ACC112 (cell line): ENCODE results near the gene UBXN7.

ENCODE experiments used
- H2AFZ ChIP-seq: fragments of 200-600 bp; sonication (generic); one replicate; pipeline ENCODE4 v1.6.0; 2017; ENCODE audit warnings: antibody characterized with exemption, low read length; ENCODE audit not compliant: unreplicated experiment
- H3K27ac ChIP-seq: fragments of 200-600 bp; sonication (generic); 2 replicates; pipeline ENCODE4 v1.5.1; 2014; ENCODE audit warnings: low read depth, mild to moderate bottlenecking, antibody characterized with exemption, low read length, moderate library complexity
- H3K27me3 ChIP-seq: fragments of 200-600 bp; sonication (generic); 2 replicates; pipeline ENCODE4 v1.6.1; 2014; ENCODE audit warnings: mild to moderate bottlenecking, antibody characterized with exemption, low read length, moderate library complexity, mixed read lengths; ENCODE audit not compliant: insufficient read depth
- H3K36me3 ChIP-seq: fragments of 200-600 bp; sonication (generic); 2 replicates; pipeline ENCODE4 v1.6.1; 2016; ENCODE audit warnings: mild to moderate bottlenecking, antibody characterized with exemption, low read length, moderate library complexity, mixed read lengths; ENCODE audit not compliant: insufficient read depth
- H3K4me1 ChIP-seq: fragments of 200-600 bp; sonication (generic); one replicate; pipeline ENCODE4 v1.6.1; 2016; ENCODE audit warnings: low read length, mixed read lengths; ENCODE audit not compliant: insufficient read depth, unreplicated experiment, control insufficient read depth
- H3K4me3 ChIP-seq: fragments of 200-600 bp; sonication (generic); 2 replicates; pipeline ENCODE4 v1.5.1; 2014; ENCODE audit warnings: mild to moderate bottlenecking, low read depth, low read length
- H3K79me2 ChIP-seq: fragments of 200-600 bp; sonication (generic); one replicate; pipeline ENCODE4 v1.6.0; 2016; ENCODE audit warnings: low read length; ENCODE audit not compliant: control insufficient read depth, unreplicated experiment, insufficient read depth

The UBXN7 gene

DNA sequence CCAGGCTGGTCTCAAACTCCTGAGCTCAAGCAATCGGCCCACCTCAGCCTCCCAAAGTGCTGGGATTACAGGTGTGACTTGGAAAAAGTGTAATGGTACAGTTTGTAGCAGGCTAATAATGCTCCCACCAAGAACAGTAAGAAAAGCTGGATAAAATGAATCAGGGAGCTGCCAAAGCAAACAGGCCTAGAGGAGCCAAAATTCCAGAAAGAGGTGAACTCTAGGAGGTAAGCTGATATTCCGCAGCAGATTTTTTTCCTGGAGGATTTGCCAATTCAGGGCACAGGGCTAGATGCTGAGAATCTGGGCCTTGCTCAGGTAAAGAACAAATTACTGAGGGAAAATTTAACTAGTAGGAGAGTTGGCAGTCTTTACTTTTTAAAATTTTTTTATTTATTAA, 133.7 kb downstream of the UBXN7 start:
- Histone ChIP-seq H3K27ac (no peak overlapping the region), H3K79me2 (no peaks in the 10 kb centered on the region), H3K27me3 (no peaks in the 10 kb centered on the region), H3K4me1 (no peaks in the 10 kb centered on the region), H3K4me3 (no peak overlapping the region), H3K36me3 (no peaks in the 10 kb centered on the region), H2AFZ (no peak overlapping the region)
